HL-60 (cell line): ENCODE results near the gene MAGI2.

Experiments
- DNase-seq, 2 experiments: peaks; one replicate each; pipeline ENCODE4 v3.0.0-alpha.2; 2010 to 2020; ENCODE audit warnings: low read depth in 1 of 2, low spot score in 1 of 2
- H3K27ac ChIP-seq: fragments of 250-450 bp; sonication (Bioruptor Pico); replicated peaks from 2 replicates; pipeline ENCODE4 v1.5.1; 2020; ENCODE audit warnings: mild to moderate bottlenecking, moderate library complexity
- H3K27me3 ChIP-seq: fragments of 250-450 bp; sonication (Bioruptor Pico); 2 replicates; pipeline ENCODE4 v1.5.1; 2021; ENCODE audit warnings: mild to moderate bottlenecking, moderate library complexity; ENCODE audit not compliant: insufficient read depth, poor library complexity, severe bottlenecking
- H3K4me3 ChIP-seq: replicated peaks from 2 replicates; pipeline ENCODE4 v1.5.1; 2011; ENCODE audit warnings: mild to moderate bottlenecking, control low read depth, low read length; ENCODE audit not compliant: insufficient read depth
- CTCF ChIP-seq: IDR thresholded peaks from one replicate; pipeline ENCODE4 v1.5.1; 2011; ENCODE audit warnings: low read length, control low read depth, inconsistent platforms; ENCODE audit not compliant: insufficient read depth
- GABPA ChIP-seq: IDR thresholded peaks from 2 replicates; pipeline ENCODE4 v1.6.1; 2012; ENCODE audit warnings: low read depth
- POLR2AphosphoS5 ChIP-seq: IDR thresholded peaks from 2 replicates; pipeline ENCODE4 v1.6.1; 2012; ENCODE audit warnings: low read depth
- SPI1 ChIP-seq: IDR thresholded peaks from 2 replicates; pipeline ENCODE4 v1.6.1; 2012; ENCODE audit warnings: low read depth, mild to moderate bottlenecking, borderline replicate concordance
- TF ChIP-seq, protein P1 (sequence below): IDR thresholded peaks from 2 replicates; pipeline ENCODE4 v1.6.1; 2012; ENCODE audit warnings: low read depth; ENCODE audit not compliant: insufficient replicate concordance

MAGI2 gene

GRCh38 chr7:78071491-78072200 is 1381.8 kb downstream of the MAGI2 start:
- TF ChIP-seq, protein P1, sequence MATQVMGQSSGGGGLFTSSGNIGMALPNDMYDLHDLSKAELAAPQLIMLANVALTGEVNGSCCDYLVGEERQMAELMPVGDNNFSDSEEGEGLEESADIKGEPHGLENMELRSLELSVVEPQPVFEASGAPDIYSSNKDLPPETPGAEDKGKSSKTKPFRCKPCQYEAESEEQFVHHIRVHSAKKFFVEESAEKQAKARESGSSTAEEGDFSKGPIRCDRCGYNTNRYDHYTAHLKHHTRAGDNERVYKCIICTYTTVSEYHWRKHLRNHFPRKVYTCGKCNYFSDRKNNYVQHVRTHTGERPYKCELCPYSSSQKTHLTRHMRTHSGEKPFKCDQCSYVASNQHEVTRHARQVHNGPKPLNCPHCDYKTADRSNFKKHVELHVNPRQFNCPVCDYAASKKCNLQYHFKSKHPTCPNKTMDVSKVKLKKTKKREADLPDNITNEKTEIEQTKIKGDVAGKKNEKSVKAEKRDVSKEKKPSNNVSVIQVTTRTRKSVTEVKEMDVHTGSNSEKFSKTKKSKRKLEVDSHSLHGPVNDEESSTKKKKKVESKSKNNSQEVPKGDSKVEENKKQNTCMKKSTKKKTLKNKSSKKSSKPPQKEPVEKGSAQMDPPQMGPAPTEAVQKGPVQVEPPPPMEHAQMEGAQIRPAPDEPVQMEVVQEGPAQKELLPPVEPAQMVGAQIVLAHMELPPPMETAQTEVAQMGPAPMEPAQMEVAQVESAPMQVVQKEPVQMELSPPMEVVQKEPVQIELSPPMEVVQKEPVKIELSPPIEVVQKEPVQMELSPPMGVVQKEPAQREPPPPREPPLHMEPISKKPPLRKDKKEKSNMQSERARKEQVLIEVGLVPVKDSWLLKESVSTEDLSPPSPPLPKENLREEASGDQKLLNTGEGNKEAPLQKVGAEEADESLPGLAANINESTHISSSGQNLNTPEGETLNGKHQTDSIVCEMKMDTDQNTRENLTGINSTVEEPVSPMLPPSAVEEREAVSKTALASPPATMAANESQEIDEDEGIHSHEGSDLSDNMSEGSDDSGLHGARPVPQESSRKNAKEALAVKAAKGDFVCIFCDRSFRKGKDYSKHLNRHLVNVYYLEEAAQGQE = no peak
- TF ChIP-seq GABPA = no peak
- no peak for TF ChIP-seq CTCF
- no peak for DNase-seq
- no peak overlapping the region for H3K27ac ChIP-seq
- H3K4me3 ChIP-seq = no peak overlapping the region
- no peaks in the 10 kb centered on the region for H3K27me3 ChIP-seq

DNA sequence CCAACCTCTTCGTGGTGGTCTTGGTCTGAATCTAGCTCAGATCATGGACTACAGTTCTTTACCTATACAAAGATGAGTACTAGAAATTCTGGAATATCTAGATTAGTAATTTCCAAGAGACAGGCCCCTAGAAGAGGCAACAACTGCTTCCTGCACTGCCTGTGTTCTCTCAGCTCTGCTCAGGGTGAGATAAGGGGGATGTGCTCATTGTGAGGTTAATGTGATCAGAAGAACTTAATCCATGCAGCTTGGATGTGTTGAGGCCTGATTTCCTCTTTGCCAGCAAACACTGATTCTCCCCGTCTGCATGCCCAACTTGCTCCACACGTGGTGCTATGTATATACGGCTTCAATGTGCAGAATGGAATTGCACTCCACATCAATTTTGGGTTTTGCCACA is 1386.9 kb downstream of the MAGI2 start:
- TF ChIP-seq SPI1 (no peak), GABPA (no peak), POLR2AphosphoS5 (no peak), CTCF (no peak)
- TF ChIP-seq, protein P1 = no peak
- no peak for DNase-seq
- H3K27me3 ChIP-seq = no peaks in the 10 kb centered on the region
- no peak overlapping the region for H3K4me3 ChIP-seq
- H3K27ac ChIP-seq = no peak overlapping the region

GRCh38 chr7:78063758-78064157 is 1389.7 kb downstream of the MAGI2 start:
- no peak for TF ChIP-seq SPI1
- no peak for TF ChIP-seq POLR2AphosphoS5
- Histone ChIP-seq H3K27me3 (peaks cover 3% of the 10 kb centered on the region), H3K4me3 (no peak overlapping the region), H3K27ac (no peak overlapping the region)
- DNase-seq = no peak

DNA sequence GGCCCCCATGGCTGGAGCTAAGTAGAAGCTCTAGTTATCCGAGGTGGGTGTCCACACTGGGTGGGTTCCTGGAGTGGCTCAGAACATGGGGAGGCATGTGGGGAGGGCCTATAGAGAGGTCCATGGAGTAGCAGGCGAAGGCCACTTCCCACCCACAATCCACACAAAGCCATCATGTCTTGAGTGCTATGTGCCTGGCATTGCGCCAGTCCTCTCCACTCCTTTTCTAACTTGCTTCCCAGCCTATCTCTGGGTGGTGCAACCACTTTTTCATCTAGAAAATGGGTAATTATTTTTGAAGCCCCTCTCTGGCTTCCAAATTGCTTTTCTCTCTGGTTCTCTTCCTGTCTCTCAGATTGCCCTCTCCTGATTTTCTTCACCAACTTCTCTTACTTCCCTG is 1391.3 kb downstream of the MAGI2 start:
- peaks cover 7% of the 10 kb centered on the region for H3K27me3 ChIP-seq
- H3K4me3 ChIP-seq = no peak overlapping the region
- H3K27ac ChIP-seq = no peak overlapping the region
- TF ChIP-seq GABPA = no peak
- TF ChIP-seq, protein P1 = no peak
- DNase-seq = no peak
